ENCODE measurements around the gene CLEC12A.
"Not testable (repeated sequence)": the region's sequence is repeated elsewhere in the genome, so short reads cannot be mapped to it uniquely, and the experiment has no call there.

Gene CLEC12A

GRCh38 chr12:9973949-9974348 lies 2.7 kb downstream of the CLEC12A start:
- no peak for DNase-seq

GRCh38 chr12:9974731-9975130 lies 3.5 kb downstream of the CLEC12A start:
- DNase-seq: not testable (repeated sequence)

DNA sequence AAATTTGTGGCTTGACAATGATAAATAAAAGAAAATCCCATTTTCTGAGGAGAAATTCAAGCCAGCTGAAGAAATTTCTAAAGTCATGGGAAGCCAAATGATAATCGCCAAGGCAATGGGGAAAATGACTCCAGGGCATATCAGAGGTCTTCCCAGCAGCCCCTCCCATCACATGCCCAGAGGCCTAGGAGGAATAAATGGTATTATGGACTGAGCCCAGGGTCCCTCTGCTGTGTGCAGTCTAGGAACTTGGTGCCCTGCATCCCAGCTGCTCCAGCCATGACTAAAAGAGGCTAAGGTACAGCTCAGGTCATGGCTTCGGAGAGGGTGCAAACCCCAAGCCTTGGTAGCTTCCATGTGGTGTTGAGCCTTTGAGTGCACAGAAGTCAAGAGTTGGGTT lies 4.4 kb downstream of the CLEC12A start:
- no peak for DNase-seq

DNA sequence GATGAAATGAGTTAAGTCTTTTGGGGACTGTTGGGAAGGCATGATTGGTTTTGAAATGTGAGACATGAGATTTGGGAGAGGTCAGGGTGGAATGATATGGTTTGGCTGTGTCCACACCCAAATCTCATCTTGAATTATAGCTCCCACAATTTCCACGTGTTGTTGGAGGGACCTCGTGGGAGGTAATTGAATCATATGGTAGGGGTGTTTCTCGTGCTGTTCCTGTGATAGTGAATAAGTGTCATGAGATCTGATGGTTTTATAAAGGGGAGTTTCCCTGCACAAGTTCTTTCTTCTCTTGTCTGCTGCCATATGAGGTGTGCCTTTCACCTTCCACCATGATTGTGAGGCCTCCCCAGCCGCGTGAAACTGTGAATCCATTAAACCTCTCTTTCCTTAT lies 5.4 kb downstream of the CLEC12A start:
- not testable (repeated sequence) for DNase-seq

GRCh38 chr12:9977916-9978315 lies 6.7 kb downstream of the CLEC12A start:
- no peak for DNase-seq

GRCh38 chr12:9980126-9980525 lies 8.9 kb downstream of the CLEC12A start:
- DNase-seq: no peak

- DNase-seq: no peak
Observed at GRCh38 chr12:9991876-9992275, 20.7 kb downstream of the CLEC12A start.

DNA sequence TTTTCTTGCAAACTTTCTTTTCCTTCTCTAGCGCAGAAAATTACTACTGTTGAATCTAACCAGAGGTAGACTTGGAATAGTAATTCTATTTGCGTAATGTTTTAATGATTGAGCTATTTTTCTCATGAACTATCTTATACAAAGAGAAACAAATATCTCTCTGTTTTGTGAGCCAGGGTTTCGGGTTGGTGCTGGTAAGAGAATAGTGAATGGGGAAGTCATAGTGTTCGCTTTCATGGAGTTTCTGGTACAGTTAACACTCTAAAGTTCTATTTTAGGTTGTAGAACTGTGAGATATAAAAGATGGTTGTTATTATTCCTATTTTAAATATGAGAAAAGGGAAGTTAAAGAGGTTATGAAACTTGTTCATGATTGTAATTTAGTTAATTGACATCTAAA lies 21.1 kb downstream of the CLEC12A start:
- DNase-seq: no peak

DNA sequence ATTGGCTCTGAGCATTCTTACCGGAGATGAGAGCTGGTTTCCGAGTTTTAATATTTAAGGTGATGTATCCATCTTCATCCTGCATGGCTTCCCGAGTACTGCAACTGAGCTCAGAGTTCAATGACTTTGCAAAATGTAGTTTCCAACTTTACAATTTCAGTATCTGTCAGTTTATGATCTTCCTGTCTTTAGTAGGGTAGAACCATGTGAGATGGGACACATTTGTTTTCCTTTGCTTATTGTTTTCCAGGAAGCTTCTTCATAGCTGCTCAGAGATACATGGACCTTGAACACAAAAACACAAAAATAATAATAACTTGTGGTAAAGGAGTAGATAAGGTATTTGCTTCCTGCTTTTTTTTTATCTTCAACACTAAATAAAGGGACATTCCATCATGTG lies 27.8 kb downstream of the CLEC12A start, which contains the start of gene CLEC1B:
Gene CLEC1B (minus strand): TSS at position 106 of the 400 bp plus-strand sequence. CDS start 21 bp downstream, at position 85.
- DNase-seq: no peak

GRCh38 chr12:10001171-10001776 lies 30.1 kb downstream of the CLEC12A start:
- DNase-seq: no peak

GRCh38 chr12:10012630-10013330 lies 41.6 kb downstream of the CLEC12A start:
- no peak for DNase-seq

DNA sequence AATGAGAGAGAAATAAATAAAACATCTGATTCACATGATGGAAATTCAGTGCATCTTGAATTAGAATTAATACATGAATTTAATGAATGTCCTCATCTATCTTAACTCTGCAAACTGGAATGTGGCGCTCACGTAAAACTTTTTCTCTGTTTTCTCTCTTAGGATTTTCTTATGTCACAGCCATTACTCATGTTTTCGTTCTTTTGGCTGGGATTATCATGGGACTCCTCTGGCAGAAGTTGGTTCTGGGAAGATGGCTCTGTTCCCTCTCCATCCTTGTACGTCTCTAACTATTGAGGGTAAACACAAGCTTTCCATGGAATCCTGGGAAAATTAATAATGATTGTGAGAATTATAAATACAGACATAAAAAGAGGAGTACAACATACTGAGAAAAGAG lies 44.2 kb downstream of the CLEC12A start:
- DNase-seq: no peak

DNA sequence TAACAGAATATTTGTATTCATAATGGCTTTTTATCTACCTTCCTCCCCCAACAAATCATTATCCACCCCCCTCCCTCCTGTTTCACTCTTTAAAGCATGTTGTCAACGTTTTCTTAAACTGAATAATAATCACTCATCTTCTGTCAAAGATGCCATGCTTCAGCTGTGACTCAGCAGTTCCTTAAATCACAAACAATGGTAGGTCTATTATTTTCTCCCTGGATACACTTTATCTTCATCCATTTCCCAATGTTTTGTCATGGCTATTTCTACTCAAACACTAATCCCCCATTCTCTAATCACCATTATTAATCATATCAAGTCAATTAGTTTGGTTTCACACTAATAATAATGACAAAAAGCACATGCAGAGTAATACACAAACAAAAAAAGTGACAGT lies 45.7 kb downstream of the CLEC12A start:
- DNase-seq: no peak

- no peak for DNase-seq
Observed at GRCh38 chr12:10018386-10018785, 47.2 kb downstream of the CLEC12A start.

DNA sequence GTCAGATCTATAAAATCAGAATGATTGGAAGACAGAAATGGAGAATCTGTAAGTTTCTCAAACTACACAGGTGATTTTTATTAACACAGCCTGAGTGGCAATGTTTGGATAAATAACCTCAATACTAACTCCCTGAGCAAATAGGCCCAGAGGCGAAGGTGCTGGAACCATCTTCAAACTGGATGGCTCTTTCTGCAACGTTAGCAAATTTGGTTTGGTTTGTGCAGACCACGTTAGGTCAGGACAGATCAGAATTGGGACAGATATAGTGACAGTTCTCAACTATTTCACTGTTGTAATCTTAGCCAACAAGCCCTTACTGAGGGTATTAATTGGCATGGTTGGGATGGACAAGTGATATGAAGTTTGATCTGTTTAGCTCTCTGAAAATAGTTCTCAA lies 50.1 kb downstream of the CLEC12A start:
- DNase-seq: no peak

GRCh38 chr12:10025236-10025635 lies 54.0 kb downstream of the CLEC12A start:
- no peak for DNase-seq

GRCh38 chr12:10026666-10027065 lies 55.5 kb downstream of the CLEC12A start:
- not testable (repeated sequence) for DNase-seq

GRCh38 chr12:10027311-10027710 lies 56.1 kb downstream of the CLEC12A start:
- DNase-seq: no peak

DNA sequence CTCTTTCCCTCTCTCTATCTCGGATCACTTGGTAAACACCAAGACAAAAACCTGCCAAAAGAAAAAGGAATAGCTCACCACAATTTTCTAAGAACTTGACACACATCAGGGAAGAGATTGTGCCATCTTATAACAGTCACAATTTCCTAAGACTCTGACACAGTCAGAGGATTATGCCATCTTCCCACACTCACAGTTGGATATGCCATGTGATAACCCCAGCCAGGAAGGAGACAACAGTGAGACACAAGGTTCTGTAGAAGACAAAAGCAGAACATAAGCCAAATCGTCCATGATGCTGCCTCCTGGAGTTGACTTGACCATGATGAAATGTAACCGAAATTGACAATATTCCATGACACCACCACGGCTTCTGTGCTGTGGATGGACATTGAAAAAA lies 56.5 kb downstream of the CLEC12A start:
- no peak for DNase-seq

GRCh38 chr12:10030446-10030845 lies 59.2 kb downstream of the CLEC12A start, which contains the start of gene CLEC9A:
TSS of gene CLEC9A (plus strand) at chr12:10030682. CDS start at chr12:10052688, 22,006 bp downstream.
- no peak for DNase-seq

DNA sequence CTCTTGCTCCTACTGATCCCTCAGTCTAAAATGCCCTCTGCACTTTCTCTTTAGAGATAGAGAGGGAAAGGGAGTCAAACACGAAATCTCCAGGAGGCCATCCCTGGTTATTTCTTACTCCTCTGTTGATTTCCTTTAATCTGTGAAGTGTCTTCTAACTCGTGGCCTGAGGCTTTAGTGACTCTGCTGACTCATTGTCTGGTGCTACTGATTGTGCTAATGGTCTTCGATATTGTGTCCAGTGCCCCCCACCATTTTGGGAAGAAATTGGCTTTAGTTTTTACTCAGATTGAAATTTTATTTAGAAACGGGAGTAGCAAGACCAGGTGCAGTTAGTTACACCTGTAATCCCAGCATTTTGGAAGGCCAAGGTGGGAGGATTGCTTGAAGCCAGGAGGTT lies 60.1 kb downstream of the CLEC12A start:
- DNase-seq: no peak

DNA sequence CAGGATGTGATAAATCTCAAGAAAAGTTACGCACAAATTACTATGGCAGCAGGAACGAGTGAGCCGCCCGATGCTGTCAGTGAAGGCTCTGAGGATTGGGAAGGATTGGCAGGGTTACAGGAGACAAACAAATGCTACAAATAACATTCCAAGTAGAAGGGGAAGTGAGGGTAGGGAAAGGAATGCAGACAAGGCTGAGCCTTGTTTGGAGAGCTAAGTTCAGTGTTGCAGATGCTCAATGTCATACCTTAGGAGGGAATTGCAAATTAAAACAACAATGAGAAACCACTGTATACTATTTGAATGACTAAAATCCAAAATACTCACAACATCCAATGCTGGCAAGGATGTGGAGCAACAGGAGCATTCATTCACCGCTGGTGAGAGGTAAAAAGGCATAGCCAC lies 60.6 kb downstream of the CLEC12A start:
- DNase-seq: no peak

- no peak for DNase-seq
Observed at GRCh38 chr12:10033783-10034545, 62.8 kb downstream of the CLEC12A start.

All from stimulated activated CD4-positive, alpha-beta T cell treated with anti-CD3 and anti-CD28 coated beads, Interleukin-2, amount 100 ng/mL, for 48 hours (primary cell).